ENCODE measurements around the gene SLC12A5. TPM values are rescaled to one million over a fixed set of nuclear protein-coding genes. Genes with fewer than 3 reads are reported as not detected.

SLC12A5 gene
- total and polyA plus RNA-seq, 9 of the 15 experiments (the other 6 are each of a cell fraction or from before 2014, with no cell fraction given): 0.36 to 7.5 (median 2.1) TPM

- TF ChIP-seq ARID4B (CRISPR knock-in tag; IDR thresholded peaks at IDR 0.05): no peak
Observed at GRCh38 chr20:46100988-46101387, 72.0 kb downstream of the SLC12A5 start (continued).

GRCh38 chr20:46101957-46102356, 72.9 kb downstream of the SLC12A5 start:
- peaks cover 0 to 6% of the 10 kb centered on the region in 2 experiments; a peak in 1 of 5 replicates for H3K4me1 ChIP-seq (replicated peaks in 1 of 2; ENCODE audit: control insufficient read depth in 2 of 2, insufficient read depth in 2 of 2, low read length in 2 of 2)
- ChIA-PET POLR2A (interaction anchor here (1.2 kb wide), 1 partner anchor 36 kb away, joined by 3 read pairs; no protein-coding TSS in a partner anchor), CTCF (ENCODE audit: low intra/inter-chr PET ratio) (no interaction called here)
- H3K27ac ChIP-seq (ENCODE audit: extremely low read depth, low read depth, low read length): no peak overlapping the region
- TF ChIP-seq CEBPG (CRISPR knock-in tag; IDR thresholded peaks at IDR 0.05) (no peak), CEBPG (tag; conservative IDR thresholded peaks at IDR 0.05 in 1 of 2, IDR thresholded peaks at IDR 0.05 in 1 of 2) (no peak), DIDO1 (tag; IDR thresholded peaks at IDR 0.05; ENCODE audit: low read depth) (no peak)
- no peak for DNase-seq (ENCODE audit: extremely low read depth in 1 of 4, low spot score in 3 of 4)
- no peak overlapping the region for H3K4me3 ChIP-seq
- H3K79me2 ChIP-seq (ENCODE audit: control insufficient read depth, insufficient read depth, low read length): no peaks in the 10 kb centered on the region
- no peaks in the 10 kb centered on the region for H4K20me1 ChIP-seq (replicated peaks; ENCODE audit: control insufficient read depth, insufficient read depth, low read length)
- WGBS (ENCODE audit: insufficient coverage, low coverage, missing lambda C conversion rate): 2% methylated on average over 3 of the region's 3 CpGs
- no peak for ATAC-seq
- FAIRE-seq: no peak
- intact Hi-C loops (cut with micrococcal nuclease): no loop called here
- no peaks in the 10 kb centered on the region for H3K9me1 ChIP-seq (ENCODE audit: control insufficient read depth, insufficient read depth, low read length)
- in situ Hi-C loops (cut with MboI): no loop called here
- no peak overlapping the region for H3K9ac ChIP-seq (ENCODE audit: insufficient read depth in 1 of 2, low read depth in 2 of 2, low read length in 2 of 2)
- no peak overlapping the region for H2AFZ ChIP-seq (ENCODE audit: low read depth, low read length)
- H3K4me2 ChIP-seq (ENCODE audit: insufficient read depth, low read length): no peak overlapping the region
- no peaks in the 10 kb centered on the region; the same call in 1 of the 2 replicates for H3K9me3 ChIP-seq (replicated peaks; ENCODE audit: control insufficient read depth, insufficient read depth, low read depth, low read length)
- no peaks in the 10 kb centered on the region for H3K36me3 ChIP-seq (ENCODE audit: control insufficient read depth, insufficient read depth, low read length)
- BruUV-seq (replicated peaks): no TSS peak
- H3K27me3 ChIP-seq (ENCODE audit: control insufficient read depth in 2 of 2, insufficient read depth in 2 of 2, low read length in 2 of 2): peaks cover 40 to 46% of the 10 kb centered on the region in 2 experiments

Data from K562 (cell line).